Right lobe of liver (tissue), 4 donors: ENCODE data around the gene CDH13.

Source experiments
- CTCF ChIP-seq, 4 donors: fragments of 200-600 bp in 3 of 4; fragments of 450-650 bp in 1 of 4; IDR thresholded peaks; one replicate each; pipeline versions ENCODE4 v1.5.1 to v1.8.0; 2016 to 2022; ENCODE audit warnings: antibody characterized with exemption in 4 of 4, mild to moderate bottlenecking in 2 of 4
- POLR2A ChIP-seq: fragments of 450-650 bp; IDR thresholded peaks from one replicate; pipeline ENCODE4 v1.6.1; 2017; ENCODE audit warnings: antibody characterized with exemption, mild to moderate bottlenecking
- donor health status: DM: no; HTN: no; CAD: no.
- donor health status: DM: no; HTN: no; CAD: no.
- donor health status: DM: no; HTN: yes; CAD: no.

GRCh38 chr16:83623892-83624291 lies 997.1 kb downstream of the CDH13 start:
- TF ChIP-seq POLR2A (no peak), CTCF (IDR thresholded peaks at IDR 0.05) (no peak)
